AG20443 (cell line): ENCODE measurements around the gene SYT15.
"Not testable (repeated sequence)": the region's sequence is repeated elsewhere in the genome, so short reads cannot be mapped to it uniquely, and the experiment has no call there.

Experiments used
- DNase-seq: peaks from one replicate; pipeline ENCODE4 v3.0.0; 2012; ENCODE audit warnings: low spot score, mixed read lengths

SYT15 gene

GRCh38 chr10:46589589-46589988 is 10.7 kb downstream of the SYT15 start:
- not testable (repeated sequence) for DNase-seq

- DNase-seq = not testable (repeated sequence)
Observed at GRCh38 chr10:46591053-46591452, 12.1 kb downstream of the SYT15 start.

- DNase-seq = not testable (repeated sequence)
Observed at GRCh38 chr10:46593307-46593706, 14.4 kb downstream of the SYT15 start.

GRCh38 chr10:46594453-46595063 is 15.6 kb downstream of the SYT15 start:
- not testable (repeated sequence) for DNase-seq

GRCh38 chr10:46596570-46596969 is 17.6 kb downstream of the SYT15 start:
- DNase-seq = not testable (repeated sequence)

- not testable (repeated sequence) for DNase-seq
Observed at GRCh38 chr10:46597616-46598246, 18.8 kb downstream of the SYT15 start.

- not testable (repeated sequence) for DNase-seq
Observed at GRCh38 chr10:46600516-46600915, 21.6 kb downstream of the SYT15 start.

GRCh38 chr10:46615540-46615939 is 36.6 kb downstream of the SYT15 start:
- not testable (repeated sequence) for DNase-seq

GRCh38 chr10:46616227-46616626 is 37.3 kb downstream of the SYT15 start:
- not testable (repeated sequence) for DNase-seq

GRCh38 chr10:46617134-46617533 is 38.2 kb downstream of the SYT15 start:
- not testable (repeated sequence) for DNase-seq

- DNase-seq = not testable (repeated sequence)
Observed at GRCh38 chr10:46617913-46618312, 39.0 kb downstream of the SYT15 start.

GRCh38 chr10:46623899-46624654 is 45.1 kb downstream of the SYT15 start:
- DNase-seq = not testable (repeated sequence)

GRCh38 chr10:46629805-46630204 is 50.9 kb downstream of the SYT15 start:
- DNase-seq = not testable (repeated sequence)

GRCh38 chr10:46630816-46631215 is 51.9 kb downstream of the SYT15 start:
- DNase-seq = not testable (repeated sequence)

GRCh38 chr10:46631683-46632082 is 52.8 kb downstream of the SYT15 start:
- not testable (repeated sequence) for DNase-seq

- not testable (repeated sequence) for DNase-seq
Observed at GRCh38 chr10:46634698-46635097, 55.8 kb downstream of the SYT15 start.

- DNase-seq = not testable (repeated sequence)
Observed at GRCh38 chr10:46635364-46635959, 56.5 kb downstream of the SYT15 start.

GRCh38 chr10:46640005-46640404 is 61.1 kb downstream of the SYT15 start:
- DNase-seq = not testable (repeated sequence)
